SK-N-SH (cell line): ENCODE data around the gene SCO2. TPM values are rescaled to one million over a fixed set of nuclear protein-coding genes. Genes with fewer than 3 reads are reported as not detected.

ENCODE experiments used
- CTCF ChIA-PET: fragments of 300-600, 350-600 bp; formaldehyde crosslinking; extraction: SDS; loops from one replicate; lab custom pipeline; 2021; lab: Yijun Ruan, JAX
- POLR2A ChIA-PET: fragments of 350-600 bp; sonication (Branson Sonifier 250); formaldehyde crosslinking; extraction: SDS; loops from one replicate; lab custom pipeline; 2020; ENCODE audit warnings: antibody characterized with exemption, inconsistent platforms; lab: Yijun Ruan, JAX
- DNase-seq: peaks from one replicate; pipeline ENCODE4 v3.0.0; 2012
- H2AFZ ChIP-seq: fragments of 200-600 bp; sonication (generic); 2 replicates; pipeline ENCODE4 v1.8.1; 2016; ENCODE audit warnings: antibody characterized with exemption, mild to moderate bottlenecking, low read depth
- H3F3A ChIP-seq: fragments of 200-600 bp; sonication (generic); replicated peaks from 2 replicates; pipeline ENCODE3; 2016; ENCODE audit warnings: antibody characterized with exemption, mild to moderate bottlenecking; ENCODE audit not compliant: insufficient read depth
- H3K27ac ChIP-seq, 2 experiments: fragments of 200-500 bp in 1 of 2; fragments of 200-600 bp in 1 of 2; sonication (Bioruptor generic) in 1 of 2; sonication (generic), shearing (Covaris generic) in 1 of 2; 2 replicates each; pipeline versions ENCODE4 v1.5.1 to v1.6.1; 2014 to 2016; ENCODE audit warnings: low read depth in 2 of 2, inconsistent platforms in 1 of 2, low read length in 1 of 2, mild to moderate bottlenecking in 1 of 2, mixed read lengths in 1 of 2
- H3K27me3 ChIP-seq: fragments of 200-600 bp; sonication (generic), shearing (Covaris generic); 2 replicates; pipeline ENCODE4 v1.6.1; 2016; ENCODE audit warnings: mixed run types; ENCODE audit not compliant: insufficient read depth
- H3K36me3 ChIP-seq, 2 experiments: fragments of 200-500 bp in 1 of 2; fragments of 200-600 bp in 1 of 2; sonication (Bioruptor generic) in 1 of 2; sonication (generic) in 1 of 2; replicated peaks in 1 of 2; 2 replicates each; pipeline versions ENCODE3 to v1.5.1; 2014 to 2016; ENCODE audit warnings: low read length in 1 of 2, mild to moderate bottlenecking in 1 of 2; ENCODE audit not compliant: insufficient read depth in 2 of 2, control insufficient read depth in 1 of 2
- H3K4me1 ChIP-seq, 2 experiments: fragments of 200-500 bp in 1 of 2; fragments of 200-600 bp in 1 of 2; sonication (Bioruptor generic) in 1 of 2; sonication (generic), shearing (Covaris generic) in 1 of 2; 2 replicates each; pipeline versions ENCODE4 v1.5.1 to v1.6.1; 2014 to 2016; ENCODE audit warnings: low read depth in 1 of 2, low read length in 1 of 2, mixed run types in 1 of 2; ENCODE audit not compliant: insufficient read depth in 2 of 2, control insufficient read depth in 1 of 2
- H3K4me2 ChIP-seq: fragments of 200-600 bp; sonication (generic), shearing (Covaris generic); 2 replicates; pipeline ENCODE4 v1.6.1; 2017; ENCODE audit warnings: mixed run types
- H3K4me3 ChIP-seq, 2 experiments: fragments of 200-500 bp in 1 of 2; fragments of 200-600 bp in 1 of 2; sonication (Bioruptor generic) in 1 of 2; sonication (generic), shearing (Covaris generic) in 1 of 2; 2 replicates each; pipeline versions ENCODE4 v1.5.1 to v1.8.1; 2014 to 2016; ENCODE audit warnings: low read depth in 2 of 2, inconsistent platforms in 1 of 2, low read length in 1 of 2, mild to moderate bottlenecking in 1 of 2, mixed read lengths in 1 of 2, moderate library complexity in 1 of 2
- H3K79me2 ChIP-seq: fragments of 200-600 bp; sonication (generic); 2 replicates; pipeline ENCODE4 v1.8.1; 2017; ENCODE audit warnings: mild to moderate bottlenecking; ENCODE audit not compliant: insufficient read depth
- H3K9ac ChIP-seq: fragments of 200-600 bp; sonication (generic); 2 replicates; pipeline ENCODE4 v1.6.1; 2017; ENCODE audit warnings: mixed run types
- H3K9me2 ChIP-seq: fragments of 200-600 bp; sonication (generic); 2 replicates; pipeline ENCODE4 v1.6.1; 2017; ENCODE audit warnings: mixed run types
- H3K9me3 ChIP-seq: fragments of 200-600 bp; sonication (generic); 2 replicates; pipeline ENCODE4 v1.6.1; 2017; ENCODE audit warnings: mixed run types, mild to moderate bottlenecking, moderate library complexity
- H4K20me1 ChIP-seq: fragments of 200-600 bp; sonication (generic); 2 replicates; pipeline ENCODE4 v1.6.1; 2017; ENCODE audit warnings: mild to moderate bottlenecking, mixed run types; ENCODE audit not compliant: insufficient read depth
- CHD2 ChIP-seq: fragments of 150-350 bp; IDR thresholded peaks from 2 replicates; pipeline ENCODE4 v1.6.1; 2018; ENCODE audit warnings: low read length; ENCODE audit not compliant: partially characterized antibody
- CTCF ChIP-seq: fragments of 200-600 bp; sonication (generic); IDR thresholded peaks from 2 replicates; pipeline ENCODE4 v1.6.1; 2017; ENCODE audit warnings: antibody characterized with exemption, mild to moderate bottlenecking, moderate library complexity
- MXI1 ChIP-seq: IDR thresholded peaks from 2 replicates; pipeline ENCODE4 v1.6.1; 2012; ENCODE audit warnings: mild to moderate bottlenecking, low read depth, low read length, improper control_type of control experiment
- POLR2AphosphoS5 ChIP-seq: IDR thresholded peaks from 2 replicates; pipeline ENCODE4 v1.6.1; 2012; ENCODE audit warnings: low read depth, low read length
- REST ChIP-seq: IDR thresholded peaks from 2 replicates; pipeline ENCODE4 v1.6.1; 2012; ENCODE audit warnings: mild to moderate bottlenecking, low read depth, low read length, moderate library complexity
- TAF1 ChIP-seq: IDR thresholded peaks from 2 replicates; pipeline ENCODE4 v1.6.1; 2012; ENCODE audit warnings: low read depth, mild to moderate bottlenecking, low read length, moderate library complexity, borderline replicate concordance
- YY1 ChIP-seq: IDR thresholded peaks from 2 replicates; pipeline ENCODE4 v1.4.0; 2012; ENCODE audit warnings: low read depth, mild to moderate bottlenecking
- WGBS: methylation state at CpG from one replicate; pipeline ENCODE4 v1.1.6; 2017; ENCODE audit warnings: low lambda C conversion rate; 5-methylcytosine and 5-hydroxymethylcytosine counted together
- polyA plus RNA-seq, 3 experiments: library from polyadenylated mRNA; depleted of rRNA; stranded (reverse); fragments of >200 nt; gene quantifications; 2 replicates each; pipeline ENCODE4 v1.2.3, GENCODE V29; 2012

Gene SCO2
- polyA plus RNA-seq, 1 of the 3 experiments (the other 2 are of a cell fraction) = 4.0 TPM

GRCh38 chr22:50507991-50508884 lies 17.2 kb downstream of the SCO2 start, which contains the start of gene NCAPH2 (continued):
- 0 out of 2 replicates have a peak, but pooled peaks have one; percentile 56 for TF ChIP-seq REST
- no peak for TF ChIP-seq CTCF
- peak; percentile 79 for TF ChIP-seq CHD2

- Histone ChIP-seq H3K79me2 (peaks cover 67% of the 10 kb centered on the region), H3K36me3 (peaks cover 0 to 14% of the 10 kb centered on the region in 2 experiments), H3K4me3 (peak within 1 kb of the TSS; percentile 81 to 85), H3K9me2 (no peaks in the 10 kb centered on the region), H2AFZ (peak within 1 kb of the TSS; percentile 79), H3K9me3 (no peaks in the 10 kb centered on the region), H3K27me3 (no peaks in the 10 kb centered on the region), H3F3A (peaks cover 6% of the 10 kb centered on the region), H3K27ac (peak within 1 kb of the TSS; percentile 75 to 83), H3K4me1 (peaks cover 7 to 14% of the 10 kb centered on the region in 2 experiments; a peak in 3 of 4 replicates), H3K9ac (peak within 1 kb of the TSS; percentile 96), H4K20me1 (0 out of 2 replicates have a peak, but pooled peaks cover under 1% of the 10 kb centered on the region), H3K4me2 (peak within 1 kb of the TSS; percentile 96)
- no peak for TF ChIP-seq CHD2
- TF ChIP-seq YY1 = peak; percentile 62; the same call in 1 of the 2 replicates
- peak; percentile 46; the same call in 1 of the 2 replicates for TF ChIP-seq TAF1
- peak; percentile 33; the same call in 1 of the 2 replicates for TF ChIP-seq MXI1
- TF ChIP-seq POLR2AphosphoS5 = peak; percentile 64
- ChIA-PET POLR2A (interaction anchor here (0.7 to 2.0 kb wide), 4 partner anchors 11 to 94 kb away, joined by 4 to 11 read pairs (median 4); partner anchors contain the start of gene SCO2), CTCF (interaction anchor here (0.8 to 3.1 kb wide), 4 partner anchors 10 to 55 kb away, joined by 3 to 14 read pairs (median 9); partner anchors contain the start of genes SCO2 and SYCE3)
- 1% methylated on average over 11 of the region's 62 CpGs for WGBS
- peak; percentile 98 for DNase-seq
Observed at GRCh38 chr22:50507421-50507990, 17.9 kb downstream of the SCO2 start, which contains the start of gene LMF2. Gene LMF2 (minus strand): TSS chr22:50507702. CDS start chr22:50507675, 27 bp downstream.
